Right atrium auricular region (tissue), 2 donors: ENCODE measurements around the gene OCIAD1. TPM values are rescaled to one million over a fixed set of nuclear protein-coding genes. Genes with fewer than 3 reads are reported as not detected.
"Not testable (repeated sequence)": the region's sequence is repeated elsewhere in the genome, so short reads cannot be mapped to it uniquely, and the experiment has no call there.

ENCODE experiments used
- DNase-seq: peaks from one replicate; pipeline ENCODE4 v3.0.0-alpha.2; 2019; ENCODE audit warnings: low spot score
- H3K27ac ChIP-seq, 2 donors: fragments of 200-600 bp; sonication (generic); 1 replicate in 1 of 2; 2 replicates in 1 of 2; pipeline ENCODE4 v1.5.1; 2016 to 2019
- H3K27me3 ChIP-seq, 2 donors: fragments of 200-600 bp; sonication (generic); one replicate each; pipeline versions ENCODE4 v1.5.1 to v1.6.0; 2017 to 2019
- H3K36me3 ChIP-seq: fragments of 200-600 bp; sonication (generic); one replicate; pipeline ENCODE4 v1.5.1; 2016
- H3K4me1 ChIP-seq, 2 donors: fragments of 200-600 bp; sonication (generic); one replicate each; pipeline versions ENCODE4 v1.5.1 to v1.6.0; 2017 to 2019
- H3K4me3 ChIP-seq, 2 donors: fragments of 200-600 bp; sonication (generic); 1 replicate in 1 of 2; 2 replicates in 1 of 2; pipeline ENCODE4 v1.5.1; 2017 to 2019; ENCODE audit warnings: mild to moderate bottlenecking in 1 of 2, moderate library complexity in 1 of 2
- H3K9me3 ChIP-seq, 2 donors: fragments of 200-600 bp; sonication (generic); one replicate each; pipeline ENCODE4 v1.5.1; 2019
- CTCF ChIP-seq, 2 donors: fragments of 200-600 bp; sonication (generic); IDR thresholded peaks; one replicate each; pipeline ENCODE4 v1.5.1; 2019; ENCODE audit warnings: antibody characterized with exemption in 2 of 2
- total RNA-seq, 2 donors: library from RNA; depleted of rRNA; stranded (reverse); fragments of >200 nt; gene quantifications; one replicate each; pipeline ENCODE4 v1.1.0, GENCODE V29; 2016

Gene OCIAD1
- total RNA-seq, 2 donors from 2014 or later, result 101 to 215 TPM

GRCh38 chr4:48879561-48880442 is 48.9 kb downstream of the OCIAD1 start:
- no peak for DNase-seq
- no peak overlapping the region for H3K27ac ChIP-seq
- H3K36me3 ChIP-seq, result no peaks in the 10 kb centered on the region
- no peaks in the 10 kb centered on the region for H3K4me1 ChIP-seq
- no peak for TF ChIP-seq CTCF (IDR thresholded peaks at IDR 0.05)
- H3K27me3 ChIP-seq, result no peaks in the 10 kb centered on the region
- no peaks in the 10 kb centered on the region for H3K9me3 ChIP-seq
- H3K4me3 ChIP-seq, result no peak overlapping the region

DNA sequence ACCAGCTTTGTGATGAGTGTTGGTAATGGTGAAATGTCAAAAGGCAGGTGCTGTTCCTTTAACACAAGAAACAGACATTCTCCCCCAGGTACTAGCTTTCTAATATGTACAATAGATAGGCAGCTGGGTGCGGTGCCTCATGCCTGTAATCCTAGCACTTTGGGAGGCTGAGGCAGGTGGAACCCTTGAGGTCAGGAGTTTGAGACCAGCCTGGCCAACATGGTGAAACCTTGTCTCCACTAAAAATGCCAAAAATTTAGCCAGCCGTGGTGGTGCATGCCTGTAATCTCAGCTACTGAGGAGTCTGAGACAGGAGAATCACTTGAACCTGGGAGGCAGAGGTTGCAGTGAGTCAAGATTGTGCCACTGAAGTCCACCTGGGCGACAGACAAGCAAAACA is 50.8 kb downstream of the OCIAD1 start:
- H3K27me3 ChIP-seq, H3K4me3 ChIP-seq, H3K4me1 ChIP-seq, H3K27ac ChIP-seq, DNase-seq, H3K9me3 ChIP-seq, H3K36me3 ChIP-seq: not testable (repeated sequence)

GRCh38 chr4:48889750-48890149 is 58.9 kb downstream of the OCIAD1 start:
- not testable (repeated sequence) for H3K36me3 ChIP-seq, DNase-seq, H3K27me3 ChIP-seq, H3K4me1 ChIP-seq, H3K9me3 ChIP-seq, H3K4me3 ChIP-seq, H3K27ac ChIP-seq

GRCh38 chr4:48891028-48891619 is 60.2 kb downstream of the OCIAD1 start:
- no peak for DNase-seq
- Histone ChIP-seq H3K4me3 (no peak overlapping the region), H3K27ac (no peak overlapping the region), H3K4me1 (no peaks in the 10 kb centered on the region), H3K27me3 (no peaks in the 10 kb centered on the region), H3K9me3 (no peaks in the 10 kb centered on the region), H3K36me3 (no peaks in the 10 kb centered on the region)
- no peak for TF ChIP-seq CTCF (IDR thresholded peaks at IDR 0.05)

GRCh38 chr4:48896845-48897244 is 66.0 kb downstream of the OCIAD1 start:
- Histone ChIP-seq H3K27me3 (no peaks in the 10 kb centered on the region), H3K4me3 (no peak overlapping the region), H3K9me3 (no peaks in the 10 kb centered on the region), H3K4me1 (no peaks in the 10 kb centered on the region), H3K27ac (no peak overlapping the region), H3K36me3 (no peaks in the 10 kb centered on the region)
- no peak for DNase-seq
- no peak for TF ChIP-seq CTCF (IDR thresholded peaks at IDR 0.05)

GRCh38 chr4:48898733-48899431 is 68.0 kb downstream of the OCIAD1 start:
- no peaks in the 10 kb centered on the region for H3K27me3 ChIP-seq
- H3K27ac ChIP-seq, result no peak overlapping the region
- no peaks in the 10 kb centered on the region for H3K36me3 ChIP-seq
- H3K9me3 ChIP-seq, result no peaks in the 10 kb centered on the region
- no peak overlapping the region for H3K4me3 ChIP-seq
- H3K4me1 ChIP-seq, result no peaks in the 10 kb centered on the region
- DNase-seq, result no peak
- no peak for TF ChIP-seq CTCF (IDR thresholded peaks at IDR 0.05)
